ENCODE results near the gene LRP5.

The LRP5 gene

DNA sequence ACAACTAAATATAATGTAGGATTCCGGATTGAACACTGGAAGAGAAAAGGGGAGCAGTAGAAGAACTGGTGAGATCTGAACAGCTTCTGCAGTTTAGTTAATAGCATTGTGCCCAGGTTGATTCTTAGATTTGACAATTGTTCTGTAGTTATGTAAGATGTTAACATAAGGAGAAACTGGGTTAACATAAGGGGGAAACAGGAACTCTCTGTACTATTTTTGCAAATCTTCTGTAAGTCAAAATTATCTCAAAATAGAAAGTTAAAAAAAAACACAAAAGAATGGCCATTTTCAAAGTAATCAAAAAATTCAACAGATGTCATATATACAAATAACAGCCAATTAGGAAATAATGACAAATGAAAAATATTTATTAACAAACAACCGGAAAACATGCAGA, 18.7 kb upstream of the LRP5 start:
- no peaks in the 10 kb centered on the region for H3K9me3 ChIP-seq (ENCODE audit: severe bottlenecking)
- ATAC-seq (ENCODE audit: low read depth) (no peak), DNase-seq (ENCODE audit: low spot score) (no peak)
- H3K4me3 ChIP-seq (ENCODE audit: severe bottlenecking): no peak overlapping the region
- H3K27me3 ChIP-seq (ENCODE audit: insufficient read depth, poor library complexity, severe bottlenecking): no peaks in the 10 kb centered on the region
- H3K27ac ChIP-seq (ENCODE audit: poor library complexity, severe bottlenecking): no peak overlapping the region
- H3K4me1 ChIP-seq (ENCODE audit: insufficient read depth, poor library complexity, severe bottlenecking): no peaks in the 10 kb centered on the region
- TF ChIP-seq, protein P1, sequence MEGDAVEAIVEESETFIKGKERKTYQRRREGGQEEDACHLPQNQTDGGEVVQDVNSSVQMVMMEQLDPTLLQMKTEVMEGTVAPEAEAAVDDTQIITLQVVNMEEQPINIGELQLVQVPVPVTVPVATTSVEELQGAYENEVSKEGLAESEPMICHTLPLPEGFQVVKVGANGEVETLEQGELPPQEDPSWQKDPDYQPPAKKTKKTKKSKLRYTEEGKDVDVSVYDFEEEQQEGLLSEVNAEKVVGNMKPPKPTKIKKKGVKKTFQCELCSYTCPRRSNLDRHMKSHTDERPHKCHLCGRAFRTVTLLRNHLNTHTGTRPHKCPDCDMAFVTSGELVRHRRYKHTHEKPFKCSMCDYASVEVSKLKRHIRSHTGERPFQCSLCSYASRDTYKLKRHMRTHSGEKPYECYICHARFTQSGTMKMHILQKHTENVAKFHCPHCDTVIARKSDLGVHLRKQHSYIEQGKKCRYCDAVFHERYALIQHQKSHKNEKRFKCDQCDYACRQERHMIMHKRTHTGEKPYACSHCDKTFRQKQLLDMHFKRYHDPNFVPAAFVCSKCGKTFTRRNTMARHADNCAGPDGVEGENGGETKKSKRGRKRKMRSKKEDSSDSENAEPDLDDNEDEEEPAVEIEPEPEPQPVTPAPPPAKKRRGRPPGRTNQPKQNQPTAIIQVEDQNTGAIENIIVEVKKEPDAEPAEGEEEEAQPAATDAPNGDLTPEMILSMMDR (IDR thresholded peaks at IDR 0.05; ENCODE audit: poor library complexity, severe bottlenecking): no peak
- H3K36me3 ChIP-seq (ENCODE audit: low read depth): no peaks in the 10 kb centered on the region

DNA sequence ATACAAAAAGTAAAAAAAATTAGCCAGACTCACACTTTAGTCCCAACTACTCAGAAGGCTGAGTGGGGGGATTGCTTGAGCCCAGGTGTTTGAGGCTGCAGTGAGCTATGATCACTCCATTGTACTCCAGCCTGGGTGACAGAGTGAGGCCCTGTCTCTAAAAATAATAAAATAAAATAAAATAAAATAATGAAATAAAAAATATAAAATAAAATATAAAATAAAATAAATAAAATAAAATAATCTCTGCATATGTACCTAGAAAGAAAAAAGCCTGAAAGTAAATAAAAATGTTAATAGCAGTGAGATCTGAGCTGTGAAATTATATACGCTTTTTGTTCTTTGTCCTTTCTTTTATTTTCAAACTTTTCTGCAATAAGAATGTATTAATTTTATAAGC, 17.1 kb upstream of the LRP5 start:
- Histone ChIP-seq H3K27ac (ENCODE audit: poor library complexity, severe bottlenecking) (no peak overlapping the region), H3K36me3 (ENCODE audit: low read depth) (no peaks in the 10 kb centered on the region), H3K4me3 (ENCODE audit: severe bottlenecking) (no peak overlapping the region), H3K9me3 (ENCODE audit: severe bottlenecking) (no peaks in the 10 kb centered on the region), H3K4me1 (ENCODE audit: insufficient read depth, poor library complexity, severe bottlenecking) (no peaks in the 10 kb centered on the region), H3K27me3 (ENCODE audit: insufficient read depth, poor library complexity, severe bottlenecking) (no peaks in the 10 kb centered on the region)
- ATAC-seq (ENCODE audit: low read depth) (no peak), DNase-seq (ENCODE audit: low spot score) (no peak)
- TF ChIP-seq, protein P1 (IDR thresholded peaks at IDR 0.05; ENCODE audit: poor library complexity, severe bottlenecking): no peak

DNA sequence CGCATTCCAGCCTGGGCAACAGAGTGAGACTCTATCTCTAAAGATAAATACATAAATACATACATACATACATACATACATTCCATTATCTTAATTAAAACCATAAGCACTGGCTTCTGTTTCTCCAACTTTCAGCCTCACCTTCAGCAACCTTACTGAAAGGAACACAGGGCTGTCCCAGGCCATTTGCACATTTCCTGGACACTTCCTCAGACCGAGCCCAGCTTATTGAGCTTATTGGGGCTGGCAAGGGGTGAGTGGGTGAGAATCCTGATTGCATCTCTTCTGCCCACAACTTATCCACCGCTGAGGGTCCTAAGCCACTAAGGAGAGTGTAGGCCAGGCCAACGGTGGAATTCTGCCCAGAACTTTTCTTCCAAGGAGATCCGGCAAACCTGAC, 16.5 kb upstream of the LRP5 start:
- no peaks in the 10 kb centered on the region for H3K4me1 ChIP-seq (ENCODE audit: insufficient read depth, poor library complexity, severe bottlenecking)
- ATAC-seq (ENCODE audit: low read depth) (no peak), DNase-seq (ENCODE audit: low spot score) (no peak)
- no peaks in the 10 kb centered on the region for H3K9me3 ChIP-seq (ENCODE audit: severe bottlenecking)
- no peak overlapping the region for H3K4me3 ChIP-seq (ENCODE audit: severe bottlenecking)
- H3K27me3 ChIP-seq (ENCODE audit: insufficient read depth, poor library complexity, severe bottlenecking): no peaks in the 10 kb centered on the region
- no peak overlapping the region for H3K27ac ChIP-seq (ENCODE audit: poor library complexity, severe bottlenecking)
- no peaks in the 10 kb centered on the region for H3K36me3 ChIP-seq (ENCODE audit: low read depth)
- TF ChIP-seq, protein P1 (IDR thresholded peaks at IDR 0.05; ENCODE audit: poor library complexity, severe bottlenecking): no peak

DNA sequence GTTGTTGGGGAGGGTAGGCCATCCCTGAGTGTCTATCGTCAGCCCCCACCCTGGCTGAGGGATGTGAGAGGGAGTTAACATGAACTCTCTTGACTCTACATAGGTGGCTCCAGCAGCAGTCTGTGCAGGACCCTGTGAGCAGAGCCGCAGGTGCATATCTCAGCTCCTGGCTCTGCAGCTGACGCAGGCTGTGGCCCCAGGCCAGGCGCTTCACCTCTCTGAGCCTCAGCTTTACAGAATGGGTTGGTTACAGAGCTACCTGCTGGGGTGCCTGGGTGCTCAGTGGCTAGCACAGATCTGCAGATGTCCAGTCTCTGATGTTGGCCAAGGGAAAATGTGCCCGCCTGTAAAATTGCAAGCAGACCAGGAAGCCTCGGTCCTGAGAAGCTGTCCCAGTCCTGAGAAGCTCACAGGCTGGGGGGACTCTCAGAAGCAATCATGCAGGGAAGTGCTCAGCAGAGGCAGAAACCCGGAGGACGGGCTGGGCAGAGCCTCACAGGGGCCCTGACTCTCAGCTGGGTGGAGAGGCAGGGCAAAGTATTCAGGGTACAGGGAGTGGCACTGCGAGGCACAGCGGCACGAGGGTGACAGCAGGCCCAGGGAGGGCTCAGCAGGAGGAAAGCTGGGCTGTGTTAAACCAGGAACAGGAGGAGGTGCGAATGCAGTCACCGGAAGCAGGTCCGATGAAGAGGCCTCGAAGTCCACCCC, 15.9 kb upstream of the LRP5 start:
- no peaks in the 10 kb centered on the region for H3K9me3 ChIP-seq (ENCODE audit: severe bottlenecking)
- no peak for ATAC-seq (ENCODE audit: low read depth)

DNA sequence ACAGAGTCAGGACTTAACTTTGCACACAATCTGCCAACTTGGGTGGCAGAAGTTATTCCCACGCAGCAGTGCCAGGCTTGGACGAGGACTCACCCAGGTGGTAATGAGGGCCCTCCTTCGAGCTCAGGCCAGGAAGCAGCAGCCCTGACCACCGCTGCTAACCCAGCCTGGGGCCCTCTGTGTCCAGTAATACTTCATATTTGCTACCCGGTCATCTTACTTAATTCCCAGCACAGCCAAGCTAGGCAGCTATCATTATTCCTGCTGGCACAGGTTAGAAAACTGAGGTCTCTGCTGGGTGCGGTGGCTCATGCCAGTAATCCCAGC, 15.4 kb upstream of the LRP5 start:
- TF ChIP-seq, protein P1 (IDR thresholded peaks at IDR 0.05; ENCODE audit: poor library complexity, severe bottlenecking): no peak
- Histone ChIP-seq H3K9me3 (ENCODE audit: severe bottlenecking) (no peaks in the 10 kb centered on the region), H3K4me3 (ENCODE audit: severe bottlenecking) (no peak overlapping the region), H3K4me1 (ENCODE audit: insufficient read depth, poor library complexity, severe bottlenecking) (no peaks in the 10 kb centered on the region), H3K36me3 (ENCODE audit: low read depth) (no peaks in the 10 kb centered on the region), H3K27ac (ENCODE audit: poor library complexity, severe bottlenecking) (no peak overlapping the region), H3K27me3 (ENCODE audit: insufficient read depth, poor library complexity, severe bottlenecking) (no peaks in the 10 kb centered on the region)
- ATAC-seq (ENCODE audit: low read depth) (no peak), DNase-seq (ENCODE audit: low spot score) (no peak)

More for the DNA sequence above, 15.9 kb upstream of the LRP5 start:
- no peaks in the 10 kb centered on the region for H3K27me3 ChIP-seq (ENCODE audit: insufficient read depth, poor library complexity, severe bottlenecking)
- no peaks in the 10 kb centered on the region for H3K4me1 ChIP-seq (ENCODE audit: insufficient read depth, poor library complexity, severe bottlenecking)
- no peaks in the 10 kb centered on the region for H3K36me3 ChIP-seq (ENCODE audit: low read depth)
- no peak for DNase-seq (ENCODE audit: low spot score)
- H3K27ac ChIP-seq (ENCODE audit: poor library complexity, severe bottlenecking): no peak overlapping the region
- H3K4me3 ChIP-seq (ENCODE audit: severe bottlenecking): no peak overlapping the region
- TF ChIP-seq, protein P1 (IDR thresholded peaks at IDR 0.05; ENCODE audit: poor library complexity, severe bottlenecking): no peak

Measured in RWPE2 (cell line).